IMR-90 (cell line): ENCODE data around the gene TRIM44. TPM values are rescaled to one million over a fixed set of nuclear protein-coding genes. Genes with fewer than 3 reads are reported as not detected.
A peak's percentile ranks its signal among the peaks of the same experiment; 100 is the strongest.

ENCODE experiments used
- ATAC-seq: fragments of 200-7000 bp; cut with Tn5 transposase; 2 replicates; pipeline ENCODE4 v1.9.1; 2020; ENCODE audit warnings: low read depth, mild to moderate bottlenecking, moderate library complexity
- BruUV-seq: library from RNA; stranded (reverse); fragments of 400-500 nt; replicated peaks from 2 replicates; lab custom pipeline; 2021; lab: Mats Ljungman, UMichigan
- CTCF ChIA-PET: fragments of 300-600 bp; formaldehyde crosslinking; extraction: SDS; loops from one replicate; lab custom pipeline; 2021; ENCODE audit warnings: antibody characterized with exemption; lab: Yijun Ruan, JAX
- POLR2A ChIA-PET: fragments of 300-600 bp; sonication (Branson Sonifier 250); formaldehyde crosslinking; loops from one replicate; lab custom pipeline; 2022; ENCODE audit warnings: antibody characterized with exemption; ENCODE audit not compliant: unreplicated experiment; lab: Charles Lee
- DNase-seq: peaks from one replicate; pipeline ENCODE4 v3.0.0; 2013
- H2AFZ ChIP-seq: replicated peaks from 2 replicates; pipeline ENCODE3; 2013; ENCODE audit warnings: low read length, mild to moderate bottlenecking; ENCODE audit not compliant: poor library complexity
- H2AK5ac ChIP-seq: 2 replicates; pipeline ENCODE4 v1.6.1; 2013; ENCODE audit warnings: low read depth, low read length, inconsistent platforms
- H2AK9ac ChIP-seq: replicated peaks from 2 replicates; pipeline ENCODE3; 2013; ENCODE audit warnings: mild to moderate bottlenecking, low read depth, low read length, moderate library complexity; ENCODE audit not compliant: poor library complexity
- H2BK120ac ChIP-seq: 2 replicates; pipeline ENCODE4 v1.6.1; 2013; ENCODE audit warnings: low read depth, low read length, inconsistent platforms
- H2BK15ac ChIP-seq: 3 replicates; pipeline ENCODE4 v1.6.1; 2013; ENCODE audit warnings: low read depth, low read length, inconsistent platforms
- H2BK20ac ChIP-seq: 2 replicates; pipeline ENCODE4 v1.6.1; 2013; ENCODE audit warnings: low read depth, mild to moderate bottlenecking, inconsistent platforms, low read length, moderate library complexity
- H2BK5ac ChIP-seq: 2 replicates; pipeline ENCODE4 v1.6.1; 2013; ENCODE audit warnings: mild to moderate bottlenecking, low read depth, low read length, inconsistent platforms; ENCODE audit not compliant: poor library complexity, severe bottlenecking
- H3K14ac ChIP-seq: replicated peaks from 2 replicates; pipeline ENCODE4 v1.6.1; 2013; ENCODE audit warnings: low read depth, low read length, inconsistent platforms
- H3K18ac ChIP-seq: 2 replicates; pipeline ENCODE4 v1.6.1; 2013; ENCODE audit warnings: low read depth, low read length, control low read depth
- H3K23ac ChIP-seq: 2 replicates; pipeline ENCODE4 v1.6.1; 2013; ENCODE audit warnings: low read depth, low read length, inconsistent platforms
- H3K27ac ChIP-seq: 2 replicates; pipeline ENCODE4 v1.5.1; 2013; ENCODE audit warnings: mild to moderate bottlenecking, control low read depth, low read length; ENCODE audit not compliant: insufficient read depth
- H3K27me3 ChIP-seq: 2 replicates; pipeline ENCODE4 v1.6.1; 2013; ENCODE audit warnings: low read length; ENCODE audit not compliant: control insufficient read depth, insufficient read depth
- H3K36me3 ChIP-seq: 2 replicates; pipeline ENCODE4 v1.6.1; 2013; ENCODE audit warnings: low read length, mixed read lengths; ENCODE audit not compliant: control insufficient read depth, insufficient read depth
- H3K4ac ChIP-seq: 2 replicates; pipeline ENCODE4 v1.6.1; 2013; ENCODE audit warnings: low read depth, low read length, inconsistent platforms
- H3K4me1 ChIP-seq: 2 replicates; pipeline ENCODE4 v1.6.1; 2013; ENCODE audit warnings: low read length, mixed read lengths; ENCODE audit not compliant: control insufficient read depth, insufficient read depth
- H3K4me2 ChIP-seq: 2 replicates; pipeline ENCODE4 v1.6.1; 2013; ENCODE audit warnings: low read depth, mild to moderate bottlenecking, control low read depth, low read length, moderate library complexity
- H3K4me3 ChIP-seq: 2 replicates; pipeline ENCODE4 v1.5.1; 2013; ENCODE audit warnings: low read depth, mild to moderate bottlenecking, control low read depth, low read length, moderate library complexity; ENCODE audit not compliant: insufficient read depth
- H3K56ac ChIP-seq: 2 replicates; pipeline ENCODE4 v1.6.1; 2013; ENCODE audit warnings: low read length, inconsistent platforms; ENCODE audit not compliant: insufficient read depth; ENCODE audit errors: extremely low read depth
- H3K79me1 ChIP-seq, 2 experiments: 2 replicates each; pipeline ENCODE4 v1.6.1; 2013; ENCODE audit warnings: low read length in 2 of 2, inconsistent platforms in 1 of 2, low read depth in 1 of 2
- H3K9ac ChIP-seq: 2 replicates; pipeline ENCODE4 v1.6.1; 2013; ENCODE audit warnings: low read depth, low read length, control low read depth
- H3K9me1 ChIP-seq: 2 replicates; pipeline ENCODE4 v1.6.1; 2013; ENCODE audit warnings: low read length, inconsistent platforms; ENCODE audit not compliant: insufficient read depth
- H3K9me3 ChIP-seq: 2 replicates; pipeline ENCODE4 v1.6.1; 2013; ENCODE audit warnings: low read length; ENCODE audit not compliant: control insufficient read depth, insufficient read depth
- H4K20me1 ChIP-seq: 2 replicates; pipeline ENCODE4 v1.6.1; 2013; ENCODE audit warnings: low read length, inconsistent platforms; ENCODE audit not compliant: insufficient read depth
- H4K5ac ChIP-seq: 2 replicates; pipeline ENCODE4 v1.6.1; 2013; ENCODE audit warnings: mild to moderate bottlenecking, low read depth, low read length, control low read depth
- H4K8ac ChIP-seq, 2 experiments: 2 replicates each; pipeline ENCODE4 v1.6.1; 2013; ENCODE audit warnings: low read depth in 2 of 2, low read length in 2 of 2, control low read depth in 1 of 2, inconsistent platforms in 1 of 2
- H4K91ac ChIP-seq: 2 replicates; pipeline ENCODE4 v1.6.1; 2013; ENCODE audit warnings: low read depth, low read length, inconsistent platforms; ENCODE audit not compliant: insufficient read depth
- BHLHE40 ChIP-seq: fragments of 150-350 bp; IDR thresholded peaks from 2 replicates; pipeline ENCODE4 v1.6.1; 2016; ENCODE audit warnings: mild to moderate bottlenecking, low read depth, low read length
- CEBPB ChIP-seq: IDR thresholded peaks from 2 replicates; pipeline ENCODE4 v1.6.1; 2012; ENCODE audit warnings: low read depth, low read length, improper control_type of control experiment
- CHD1 ChIP-seq: IDR thresholded peaks from 2 replicates; pipeline ENCODE4 v1.6.1; 2012; ENCODE audit warnings: low read depth, low read length, improper control_type of control experiment
- FOS ChIP-seq: fragments of 150-350 bp; IDR thresholded peaks from 2 replicates; pipeline ENCODE4 v1.6.1; 2016; ENCODE audit warnings: low read depth, low read length
- MAFK ChIP-seq: IDR thresholded peaks from 2 replicates; pipeline ENCODE4 v1.6.1; 2012; ENCODE audit warnings: low read depth, low read length, improper control_type of control experiment
- MAZ ChIP-seq: IDR thresholded peaks from 2 replicates; pipeline ENCODE4 v1.6.1; 2012; ENCODE audit warnings: low read depth, mild to moderate bottlenecking, low read length, improper control_type of control experiment, moderate library complexity, borderline replicate concordance
- MXI1 ChIP-seq: IDR thresholded peaks from 2 replicates; pipeline ENCODE4 v1.6.1; 2012; ENCODE audit warnings: low read depth, mild to moderate bottlenecking, low read length, moderate library complexity, borderline replicate concordance
- NFE2L2 ChIP-seq: fragments of 150-350 bp; IDR thresholded peaks from 2 replicates; pipeline ENCODE4 v1.6.1; 2016; ENCODE audit warnings: low read depth, mild to moderate bottlenecking, low read length
- POLR2A ChIP-seq: IDR thresholded peaks from 2 replicates; pipeline ENCODE4 v1.6.1; 2012; ENCODE audit warnings: mild to moderate bottlenecking, low read depth, low read length
- RAD21 ChIP-seq: IDR thresholded peaks from 2 replicates; pipeline ENCODE4 v1.6.1; 2012; ENCODE audit warnings: low read length, improper control_type of control experiment
- RFX5 ChIP-seq: IDR thresholded peaks from 2 replicates; pipeline ENCODE4 v1.8.0; 2012; ENCODE audit warnings: low read depth, mild to moderate bottlenecking, low read length, moderate library complexity
- WGBS, 2 experiments: methylation state at CpG; one replicate each; pipeline versions ENCODE4 v1.1.5 to v1.1.7; 2013; ENCODE audit warnings: missing lambda C conversion rate in 2 of 2; ENCODE audit not compliant: insufficient read length in 1 of 2; ENCODE audit errors: extremely low coverage in 2 of 2; 5-methylcytosine and 5-hydroxymethylcytosine counted together
- dilution Hi-C: fragments of 300-500 bp; cut with HindIII; formaldehyde crosslinking; loops from one replicate; pipeline ENCODE4 v1.14.3; 2018; ENCODE audit warnings: low sequenced_read_pairs; ENCODE audit not compliant: unreplicated experiment
- in situ Hi-C: fragments of 300-500 bp; cut with MboI; formaldehyde crosslinking; loops from 3 replicates; pipeline ENCODE4 v1.14.3; 2019; ENCODE audit warnings: low sequenced_read_pairs, inconsistent platforms, mixed read lengths
- intact Hi-C: fragments of 100-400 bp; cut with micrococcal nuclease; formaldehyde crosslinking; loops from 2 replicates; pipeline ENCODE4 v1.10.0; 2022
- polyA plus RNA-seq, 3 experiments: library from polyadenylated mRNA; depleted of rRNA; stranded (reverse); fragments of >200 nt; gene quantifications; 2 replicates each; pipeline ENCODE4 v1.2.3, GENCODE V29; 2012; ENCODE audit warnings: low replicate concordance in 1 of 3
- total RNA-seq: library from RNA; depleted of rRNA; stranded (reverse); fragments of >200 nt; gene quantifications from 2 replicates; pipeline ENCODE4 v1.2.3, GENCODE V29; 2012
- TF ChIP-seq, protein P1 (sequence below): fragments of 150-350 bp; IDR thresholded peaks from 2 replicates; pipeline ENCODE4 v1.6.1; 2017; ENCODE audit warnings: mild to moderate bottlenecking, antibody characterized with exemption, low read length, low read depth
- TF ChIP-seq, protein P2 (sequence below): fragments of 150-350 bp; IDR thresholded peaks from 2 replicates; pipeline ENCODE4 v1.6.1; 2016; ENCODE audit warnings: low read depth, mild to moderate bottlenecking, low read length, moderate library complexity, borderline replicate concordance
- TF ChIP-seq, protein P3 (sequence below): conservative IDR thresholded peaks from 2 replicates; pipeline ENCODE4 v1.5.1; 2012; ENCODE audit warnings: mild to moderate bottlenecking, low read depth, low read length, improper control_type of control experiment

The TRIM44 gene
- total and polyA plus RNA-seq, 2 of the 4 experiments (the other 2 are of a cell fraction): 50.7 to 104 TPM

DNA sequence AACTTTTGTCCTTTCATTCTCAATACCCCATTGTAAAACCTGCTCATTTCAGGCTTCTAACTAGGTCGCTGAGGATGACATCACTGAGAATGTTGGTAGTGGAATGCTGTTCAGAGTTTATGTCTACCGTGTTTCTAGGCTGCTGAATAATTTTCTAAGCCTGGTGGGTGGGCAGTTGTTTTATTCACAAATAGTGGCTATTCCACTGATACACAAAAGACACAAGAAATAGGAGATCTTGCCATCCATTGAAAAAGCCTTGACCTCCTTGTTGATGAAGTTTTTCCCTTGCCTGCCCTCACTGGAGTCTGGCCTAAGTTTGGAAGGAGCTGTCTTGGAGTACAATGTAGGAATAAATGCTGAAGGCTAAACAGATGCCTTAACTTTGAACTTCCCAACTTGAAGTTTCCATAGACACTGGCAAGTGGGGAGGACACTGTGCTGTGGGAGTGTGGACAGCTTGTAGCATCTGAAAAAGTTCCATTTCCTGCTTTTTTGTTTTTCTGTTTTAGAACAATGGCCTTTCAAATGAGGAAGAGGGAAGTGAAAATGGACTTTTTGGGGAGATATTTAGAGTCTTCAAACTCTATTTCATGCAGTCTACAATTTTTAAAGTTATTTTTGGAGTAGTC, 59.2 kb downstream of the TRIM44 start:
- Histone ChIP-seq H3K4me1 (no peaks in the 10 kb centered on the region), H3K9ac (no peak overlapping the region), H3K23ac (no peak overlapping the region), H4K20me1 (peaks cover 38% of the 10 kb centered on the region; the same call in 1 of the 2 replicates), H2BK20ac (no peak overlapping the region), H3K79me1 (peaks cover 22 to 63% of the 10 kb centered on the region in 2 experiments), H3K4ac (no peak overlapping the region), H2BK5ac (no peak overlapping the region), H3K9me3 (no peaks in the 10 kb centered on the region), H2BK120ac (no peak overlapping the region), H2AK5ac (no peak overlapping the region), H4K8ac (no peak overlapping the region), H2BK15ac (no peak overlapping the region), H2AFZ (no peak overlapping the region), H3K56ac (no peak overlapping the region), H3K27me3 (no peaks in the 10 kb centered on the region), H3K27ac (no peak overlapping the region), H2AK9ac (no peak overlapping the region), H3K9me1 (peaks cover 3% of the 10 kb centered on the region; the same call in 1 of the 2 replicates), H4K91ac (no peak overlapping the region), H3K4me2 (no peak overlapping the region), H4K5ac (no peak overlapping the region), H3K4me3 (no peak overlapping the region), H3K36me3 (peaks cover 2% of the 10 kb centered on the region), H3K14ac (no peak overlapping the region), H3K18ac (no peak overlapping the region)
- intact Hi-C loops (loop anchor here (10.0 kb wide), 1 partner anchor 97 kb away; no protein-coding TSS in a partner anchor), in situ Hi-C loops (no loop called here), dilution Hi-C loops (no loop called here)
- no CpG with 5 or more reads among the region's 2 CpGs for WGBS, 2 experiments
- no peak for ATAC-seq
- TF ChIP-seq NFE2L2: no peak
- no peak for TF ChIP-seq FOS
- TF ChIP-seq MXI1: no peak
- TF ChIP-seq RAD21: no peak
- TF ChIP-seq, protein P1, sequence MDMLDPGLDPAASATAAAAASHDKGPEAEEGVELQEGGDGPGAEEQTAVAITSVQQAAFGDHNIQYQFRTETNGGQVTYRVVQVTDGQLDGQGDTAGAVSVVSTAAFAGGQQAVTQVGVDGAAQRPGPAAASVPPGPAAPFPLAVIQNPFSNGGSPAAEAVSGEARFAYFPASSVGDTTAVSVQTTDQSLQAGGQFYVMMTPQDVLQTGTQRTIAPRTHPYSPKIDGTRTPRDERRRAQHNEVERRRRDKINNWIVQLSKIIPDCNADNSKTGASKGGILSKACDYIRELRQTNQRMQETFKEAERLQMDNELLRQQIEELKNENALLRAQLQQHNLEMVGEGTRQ: no peak
- no peak for TF ChIP-seq CEBPB
- no peak for TF ChIP-seq MAFK
- TF ChIP-seq, protein P2, sequence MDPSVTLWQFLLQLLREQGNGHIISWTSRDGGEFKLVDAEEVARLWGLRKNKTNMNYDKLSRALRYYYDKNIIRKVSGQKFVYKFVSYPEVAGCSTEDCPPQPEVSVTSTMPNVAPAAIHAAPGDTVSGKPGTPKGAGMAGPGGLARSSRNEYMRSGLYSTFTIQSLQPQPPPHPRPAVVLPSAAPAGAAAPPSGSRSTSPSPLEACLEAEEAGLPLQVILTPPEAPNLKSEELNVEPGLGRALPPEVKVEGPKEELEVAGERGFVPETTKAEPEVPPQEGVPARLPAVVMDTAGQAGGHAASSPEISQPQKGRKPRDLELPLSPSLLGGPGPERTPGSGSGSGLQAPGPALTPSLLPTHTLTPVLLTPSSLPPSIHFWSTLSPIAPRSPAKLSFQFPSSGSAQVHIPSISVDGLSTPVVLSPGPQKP: no peak
- TF ChIP-seq RFX5: no peak
- TF ChIP-seq MAZ: no peak
- TF ChIP-seq BHLHE40: no peak
- no peak for TF ChIP-seq POLR2A
- TF ChIP-seq, protein P3, sequence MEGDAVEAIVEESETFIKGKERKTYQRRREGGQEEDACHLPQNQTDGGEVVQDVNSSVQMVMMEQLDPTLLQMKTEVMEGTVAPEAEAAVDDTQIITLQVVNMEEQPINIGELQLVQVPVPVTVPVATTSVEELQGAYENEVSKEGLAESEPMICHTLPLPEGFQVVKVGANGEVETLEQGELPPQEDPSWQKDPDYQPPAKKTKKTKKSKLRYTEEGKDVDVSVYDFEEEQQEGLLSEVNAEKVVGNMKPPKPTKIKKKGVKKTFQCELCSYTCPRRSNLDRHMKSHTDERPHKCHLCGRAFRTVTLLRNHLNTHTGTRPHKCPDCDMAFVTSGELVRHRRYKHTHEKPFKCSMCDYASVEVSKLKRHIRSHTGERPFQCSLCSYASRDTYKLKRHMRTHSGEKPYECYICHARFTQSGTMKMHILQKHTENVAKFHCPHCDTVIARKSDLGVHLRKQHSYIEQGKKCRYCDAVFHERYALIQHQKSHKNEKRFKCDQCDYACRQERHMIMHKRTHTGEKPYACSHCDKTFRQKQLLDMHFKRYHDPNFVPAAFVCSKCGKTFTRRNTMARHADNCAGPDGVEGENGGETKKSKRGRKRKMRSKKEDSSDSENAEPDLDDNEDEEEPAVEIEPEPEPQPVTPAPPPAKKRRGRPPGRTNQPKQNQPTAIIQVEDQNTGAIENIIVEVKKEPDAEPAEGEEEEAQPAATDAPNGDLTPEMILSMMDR: no peak
- no peak for TF ChIP-seq CHD1
- CTCF ChIA-PET: interaction anchor here (0.5 kb wide), 1 partner anchor 25 kb away, joined by 3 read pairs; no protein-coding TSS in a partner anchor
- BruUV-seq: no TSS peak
- DNase-seq: peak; percentile 25
- POLR2A ChIA-PET: no interaction called here
